NAMALWA (cell line): Measurements from ENCODE around the gene RUSC2.
"Not testable (repeated sequence)": the region's sequence is repeated elsewhere in the genome, so short reads cannot be mapped to it uniquely, and the experiment has no call there.

ENCODE experiments used
- DNase-seq: peaks from one replicate; pipeline ENCODE4 v3.0.0-alpha.2; 2015; ENCODE audit warnings: low spot score

RUSC2 gene

GRCh38 chr9:35490910-35491465 is 1.1 kb downstream of the RUSC2 start:
- no peak for DNase-seq

GRCh38 chr9:35493119-35493518 is 3.2 kb downstream of the RUSC2 start:
- not testable (repeated sequence) for DNase-seq

- DNase-seq: no peak
These were observed 6.1 kb downstream of the RUSC2 start for GRCh38 chr9:35495984-35496383.

GRCh38 chr9:35498245-35498644 is 8.3 kb downstream of the RUSC2 start:
- DNase-seq: not testable (repeated sequence)

GRCh38 chr9:35499029-35499700 is 9.3 kb downstream of the RUSC2 start:
- no peak for DNase-seq

DNA sequence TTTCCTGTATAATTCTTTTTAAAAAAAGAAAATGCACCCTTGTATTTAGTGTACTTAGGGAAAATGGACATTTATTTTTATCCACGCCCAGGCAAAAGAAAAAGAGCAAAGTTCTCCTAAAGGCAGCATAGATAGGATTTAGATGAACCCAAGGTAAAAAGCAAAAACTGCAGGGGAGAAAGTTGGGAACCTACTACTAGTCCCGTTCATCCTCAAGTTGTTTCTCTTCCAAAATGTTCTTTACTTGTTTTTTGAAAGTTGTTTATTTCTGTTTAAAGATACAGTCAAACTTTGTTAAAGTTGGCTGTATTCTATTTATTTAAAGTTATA is 9.8 kb downstream of the RUSC2 start:
- no peak for DNase-seq

DNA sequence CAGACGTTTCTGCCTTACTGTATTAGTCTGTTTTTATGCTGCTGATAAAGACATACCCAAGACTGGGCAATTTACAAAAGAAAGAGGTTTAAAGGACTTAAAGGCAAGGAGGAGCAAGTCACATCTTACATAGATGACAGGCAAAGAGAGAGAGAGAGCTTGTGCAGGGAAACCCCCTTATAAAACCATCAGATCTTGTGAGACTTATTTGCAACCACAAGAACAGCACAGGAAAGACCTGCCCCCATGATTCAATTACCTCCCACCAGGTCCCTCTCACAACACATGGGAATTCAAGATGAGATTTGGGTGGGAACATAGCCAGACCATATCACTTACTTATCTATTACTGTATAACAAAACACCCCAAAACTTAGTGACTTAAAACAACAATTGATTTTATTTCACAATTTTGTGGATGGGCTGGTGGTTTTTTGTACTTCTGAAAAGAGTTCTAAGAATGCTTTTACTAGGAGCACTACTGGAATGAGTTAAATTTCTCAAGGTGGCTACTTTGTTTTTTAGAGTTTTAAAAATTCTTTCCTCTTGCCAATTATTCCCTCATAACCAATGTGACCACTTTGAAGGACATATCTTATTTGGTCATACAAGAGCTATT is 10.3 kb downstream of the RUSC2 start:
- DNase-seq: no peak

DNA sequence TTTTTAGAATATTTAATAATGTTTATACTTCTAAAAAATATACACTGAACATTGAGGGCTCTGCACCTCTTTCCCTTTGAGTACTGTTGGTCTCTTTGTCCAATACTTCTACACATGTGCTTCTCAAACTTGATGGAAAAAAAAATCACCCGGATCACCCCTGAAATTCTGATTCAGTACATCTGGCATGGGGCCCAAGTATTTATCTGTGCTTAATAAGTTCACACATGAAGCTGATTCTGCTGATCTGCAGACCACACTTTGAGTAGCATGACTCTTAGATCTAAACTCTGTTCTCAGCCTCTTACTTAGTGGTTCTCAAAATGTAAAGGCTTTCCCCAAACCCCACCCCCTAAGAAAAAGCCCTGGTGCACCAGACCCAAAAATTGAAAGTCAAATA is 12.0 kb downstream of the RUSC2 start:
- no peak for DNase-seq

GRCh38 chr9:35506359-35506758 is 16.4 kb downstream of the RUSC2 start:
- no peak for DNase-seq

GRCh38 chr9:35508069-35508468 is 18.2 kb downstream of the RUSC2 start:
- DNase-seq: no peak

DNA sequence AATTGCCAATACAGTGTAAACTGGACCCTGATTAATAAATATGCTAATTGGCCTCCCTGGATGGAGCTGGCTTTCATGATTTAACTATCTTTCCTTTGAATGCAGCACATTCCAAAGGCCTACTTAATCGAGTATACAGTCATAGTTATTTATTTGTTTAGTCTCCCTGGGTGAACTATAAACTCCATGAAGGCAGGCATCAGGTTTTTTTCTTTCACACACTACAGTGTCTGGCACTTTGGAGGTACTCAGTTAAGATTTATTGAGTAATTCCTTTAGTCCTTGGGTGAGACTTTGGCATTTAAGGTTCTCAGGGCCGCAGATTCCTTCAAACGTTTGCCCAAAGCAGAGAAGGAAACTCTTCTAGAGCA is 20.5 kb downstream of the RUSC2 start:
- no peak for DNase-seq

DNA sequence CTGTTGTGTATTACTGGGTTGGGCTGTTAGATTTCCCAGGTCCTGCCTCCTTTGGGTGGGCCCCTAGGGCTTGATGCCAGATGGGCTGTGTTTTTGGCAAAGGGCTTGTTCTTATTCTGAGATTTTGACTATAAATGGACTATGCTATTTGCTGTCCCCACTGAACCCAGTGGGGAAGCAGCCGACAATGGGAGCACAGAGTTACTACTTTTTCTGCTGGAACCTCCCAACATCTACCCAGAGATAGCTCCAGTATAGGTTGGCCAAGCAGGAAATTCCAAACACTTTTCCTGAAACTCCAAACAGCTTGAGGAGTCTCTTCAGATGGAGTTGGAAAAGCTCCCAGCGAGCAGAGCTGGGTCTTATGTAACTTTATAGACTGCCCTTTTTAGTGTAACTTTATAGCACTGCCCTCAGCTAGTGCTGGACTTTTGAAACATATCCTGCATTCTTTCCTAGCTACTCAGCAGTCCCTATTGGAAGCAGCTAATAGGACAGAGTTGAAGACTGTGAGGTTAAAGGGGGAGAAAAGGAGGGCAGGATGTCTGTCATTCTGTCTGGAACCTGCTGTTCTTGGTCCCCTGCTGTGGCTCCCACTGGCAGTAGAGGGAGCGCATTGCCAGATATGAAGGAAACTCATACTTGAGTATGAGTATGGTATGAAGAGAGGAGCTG is 21.0 kb downstream of the RUSC2 start:
- no peak for DNase-seq

DNA sequence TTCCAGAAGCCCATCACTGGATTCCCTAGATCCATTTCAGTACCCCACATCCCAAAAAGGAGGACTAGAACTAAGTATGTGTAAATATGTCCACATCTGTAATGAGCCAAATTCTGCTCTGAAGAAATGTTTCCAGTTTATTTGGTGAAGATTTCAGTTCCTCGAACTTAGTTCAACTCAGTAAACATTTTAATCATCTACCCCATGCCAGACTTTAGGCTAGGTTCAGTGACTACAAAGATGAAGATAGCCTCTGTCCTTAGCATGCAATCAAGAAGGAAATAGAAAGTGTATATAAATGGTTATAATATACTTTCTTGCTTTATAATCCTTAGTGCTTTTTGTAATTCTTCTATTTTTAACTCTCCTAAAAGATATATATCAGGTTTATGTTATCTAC is 21.5 kb downstream of the RUSC2 start:
- DNase-seq: no peak

GRCh38 chr9:35515766-35516165 is 25.9 kb downstream of the RUSC2 start:
- DNase-seq: no peak

- no peak for DNase-seq
These were observed 26.6 kb downstream of the RUSC2 start for GRCh38 chr9:35516479-35516878.

DNA sequence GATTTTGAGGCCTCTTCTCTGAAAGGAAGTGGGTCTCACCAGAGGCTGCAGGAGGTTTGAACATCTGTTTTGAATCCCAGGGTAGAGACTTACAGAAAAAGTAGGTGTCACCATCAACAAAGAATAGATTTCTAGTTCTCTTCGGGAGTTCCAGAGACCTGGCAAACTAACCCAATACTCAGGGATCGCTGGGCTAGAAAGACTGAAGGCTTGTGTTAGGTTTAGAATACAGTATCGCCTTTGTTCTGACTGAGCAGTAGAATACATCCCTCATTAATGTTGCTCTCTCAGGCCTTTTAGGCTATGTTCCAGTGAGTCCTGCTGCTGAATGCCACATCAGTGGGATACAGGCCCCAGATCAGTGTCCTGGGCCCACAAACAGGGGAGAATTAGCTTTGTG is 27.2 kb downstream of the RUSC2 start:
- no peak for DNase-seq

DNA sequence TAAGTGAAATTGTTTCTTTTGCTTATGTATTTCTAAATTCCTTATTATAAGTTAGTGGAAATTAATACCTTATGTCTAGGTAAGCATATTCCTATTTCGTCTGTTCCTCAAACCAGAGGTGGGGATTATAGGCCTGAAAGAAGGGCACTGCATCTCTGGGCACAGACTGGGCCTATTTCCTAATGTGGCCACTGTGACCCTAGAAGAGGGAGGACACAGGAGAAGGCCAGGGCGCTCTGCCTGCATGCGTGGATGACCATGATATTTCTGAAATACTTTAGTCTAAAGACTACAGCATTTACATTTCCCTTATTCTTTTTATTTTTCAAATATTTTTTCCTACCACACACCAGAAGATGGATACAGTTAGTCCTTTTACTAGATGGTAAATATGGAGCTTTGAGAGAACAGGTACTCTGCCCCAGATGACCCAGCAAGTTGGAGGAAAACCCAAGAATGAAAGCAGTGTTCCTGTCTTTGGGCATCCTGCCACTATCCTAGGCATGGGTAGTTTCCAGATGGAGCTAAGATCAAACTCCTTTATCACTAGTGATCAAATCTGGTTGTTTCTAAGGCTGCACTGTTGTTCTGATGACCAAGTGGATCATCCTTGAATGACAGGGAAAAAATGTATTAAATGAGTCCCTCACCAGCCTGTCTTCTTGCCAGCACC is 27.8 kb downstream of the RUSC2 start:
- DNase-seq: no peak

- no peak for DNase-seq
These were observed 28.4 kb downstream of the RUSC2 start for GRCh38 chr9:35518225-35518821.

- no peak for DNase-seq
These were observed 29.2 kb downstream of the RUSC2 start for GRCh38 chr9:35518981-35519679.

- DNase-seq: no peak
These were observed 29.9 kb downstream of the RUSC2 start for GRCh38 chr9:35519692-35520363.

DNA sequence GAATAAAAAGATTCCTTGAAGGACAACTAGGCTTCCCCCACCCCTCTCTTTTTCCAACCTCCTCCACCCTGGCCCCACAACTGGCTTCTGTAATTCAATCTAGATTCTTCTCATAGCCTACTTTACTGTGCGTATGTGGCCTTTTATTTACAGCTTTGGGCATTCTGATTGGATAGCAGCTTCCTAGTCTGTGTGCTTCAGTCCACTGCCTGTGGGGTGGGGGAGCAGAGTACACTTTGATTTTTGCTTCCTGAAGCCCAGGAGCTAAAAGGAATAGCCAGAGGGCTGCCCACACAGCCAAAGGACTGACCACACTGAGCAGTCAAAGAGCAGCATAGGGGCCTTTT is 30.4 kb downstream of the RUSC2 start:
- no peak for DNase-seq
